HL-60 (cell line): ENCODE data around the gene TNFAIP8L3.
"Not testable (repeated sequence)": the region's sequence is repeated elsewhere in the genome, so short reads cannot be mapped to it uniquely, and the experiment has no call there.

ENCODE experiments used
- TF ChIP-seq, protein P1 (sequence below): IDR thresholded peaks from one replicate; pipeline ENCODE4 v1.5.1; 2011; ENCODE audit warnings: low read length, control low read depth, inconsistent platforms; ENCODE audit not compliant: insufficient read depth
- TF ChIP-seq, protein P2 (sequence below): IDR thresholded peaks from 2 replicates; pipeline ENCODE4 v1.6.1; 2012; ENCODE audit warnings: low read depth; ENCODE audit not compliant: insufficient replicate concordance

DNA sequence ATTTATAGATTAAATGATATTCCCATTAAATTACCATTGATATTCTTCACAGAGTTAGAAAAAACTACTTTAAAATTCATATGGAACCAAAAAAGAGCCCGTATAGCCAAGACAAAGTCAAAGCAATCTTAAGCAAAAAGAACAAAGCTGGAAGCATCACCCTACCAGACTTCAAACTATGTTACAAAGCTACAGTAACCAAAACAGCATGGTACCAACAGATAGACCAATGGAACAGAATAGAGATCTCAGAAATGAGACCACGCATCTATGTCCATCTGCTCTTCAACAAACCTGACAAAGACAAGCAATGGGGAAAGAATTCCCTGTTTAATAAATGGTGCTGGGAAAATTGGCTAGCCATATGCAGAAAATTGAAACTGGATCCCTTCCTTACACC is 45.6 kb upstream of the TNFAIP8L3 start:
- TF ChIP-seq, protein P1, sequence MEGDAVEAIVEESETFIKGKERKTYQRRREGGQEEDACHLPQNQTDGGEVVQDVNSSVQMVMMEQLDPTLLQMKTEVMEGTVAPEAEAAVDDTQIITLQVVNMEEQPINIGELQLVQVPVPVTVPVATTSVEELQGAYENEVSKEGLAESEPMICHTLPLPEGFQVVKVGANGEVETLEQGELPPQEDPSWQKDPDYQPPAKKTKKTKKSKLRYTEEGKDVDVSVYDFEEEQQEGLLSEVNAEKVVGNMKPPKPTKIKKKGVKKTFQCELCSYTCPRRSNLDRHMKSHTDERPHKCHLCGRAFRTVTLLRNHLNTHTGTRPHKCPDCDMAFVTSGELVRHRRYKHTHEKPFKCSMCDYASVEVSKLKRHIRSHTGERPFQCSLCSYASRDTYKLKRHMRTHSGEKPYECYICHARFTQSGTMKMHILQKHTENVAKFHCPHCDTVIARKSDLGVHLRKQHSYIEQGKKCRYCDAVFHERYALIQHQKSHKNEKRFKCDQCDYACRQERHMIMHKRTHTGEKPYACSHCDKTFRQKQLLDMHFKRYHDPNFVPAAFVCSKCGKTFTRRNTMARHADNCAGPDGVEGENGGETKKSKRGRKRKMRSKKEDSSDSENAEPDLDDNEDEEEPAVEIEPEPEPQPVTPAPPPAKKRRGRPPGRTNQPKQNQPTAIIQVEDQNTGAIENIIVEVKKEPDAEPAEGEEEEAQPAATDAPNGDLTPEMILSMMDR: not testable (repeated sequence)
- TF ChIP-seq, protein P2, sequence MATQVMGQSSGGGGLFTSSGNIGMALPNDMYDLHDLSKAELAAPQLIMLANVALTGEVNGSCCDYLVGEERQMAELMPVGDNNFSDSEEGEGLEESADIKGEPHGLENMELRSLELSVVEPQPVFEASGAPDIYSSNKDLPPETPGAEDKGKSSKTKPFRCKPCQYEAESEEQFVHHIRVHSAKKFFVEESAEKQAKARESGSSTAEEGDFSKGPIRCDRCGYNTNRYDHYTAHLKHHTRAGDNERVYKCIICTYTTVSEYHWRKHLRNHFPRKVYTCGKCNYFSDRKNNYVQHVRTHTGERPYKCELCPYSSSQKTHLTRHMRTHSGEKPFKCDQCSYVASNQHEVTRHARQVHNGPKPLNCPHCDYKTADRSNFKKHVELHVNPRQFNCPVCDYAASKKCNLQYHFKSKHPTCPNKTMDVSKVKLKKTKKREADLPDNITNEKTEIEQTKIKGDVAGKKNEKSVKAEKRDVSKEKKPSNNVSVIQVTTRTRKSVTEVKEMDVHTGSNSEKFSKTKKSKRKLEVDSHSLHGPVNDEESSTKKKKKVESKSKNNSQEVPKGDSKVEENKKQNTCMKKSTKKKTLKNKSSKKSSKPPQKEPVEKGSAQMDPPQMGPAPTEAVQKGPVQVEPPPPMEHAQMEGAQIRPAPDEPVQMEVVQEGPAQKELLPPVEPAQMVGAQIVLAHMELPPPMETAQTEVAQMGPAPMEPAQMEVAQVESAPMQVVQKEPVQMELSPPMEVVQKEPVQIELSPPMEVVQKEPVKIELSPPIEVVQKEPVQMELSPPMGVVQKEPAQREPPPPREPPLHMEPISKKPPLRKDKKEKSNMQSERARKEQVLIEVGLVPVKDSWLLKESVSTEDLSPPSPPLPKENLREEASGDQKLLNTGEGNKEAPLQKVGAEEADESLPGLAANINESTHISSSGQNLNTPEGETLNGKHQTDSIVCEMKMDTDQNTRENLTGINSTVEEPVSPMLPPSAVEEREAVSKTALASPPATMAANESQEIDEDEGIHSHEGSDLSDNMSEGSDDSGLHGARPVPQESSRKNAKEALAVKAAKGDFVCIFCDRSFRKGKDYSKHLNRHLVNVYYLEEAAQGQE: not testable (repeated sequence)
